Parathyroid adenoma (tissue), 2 donors: ENCODE results near the gene DACT3.

Source experiments
- H2AFZ ChIP-seq: fragments of 300-600 bp; sonication (generic); one replicate; pipeline ENCODE4 v1.7.0; 2017; ENCODE audit warnings: antibody characterized with exemption, mild to moderate bottlenecking
- H3K27ac ChIP-seq: fragments of 300-600 bp; sonication (generic); one replicate; pipeline ENCODE4 v1.7.0; 2017
- H3K27me3 ChIP-seq: fragments of 300-600 bp; sonication (generic); one replicate; pipeline ENCODE4 v1.7.0; 2017; ENCODE audit warnings: low read length; ENCODE audit not compliant: control insufficient read depth, insufficient read depth
- H3K36me3 ChIP-seq: fragments of 300-600 bp; sonication (generic); one replicate; pipeline ENCODE4 v1.7.0; 2017; ENCODE audit warnings: low read length; ENCODE audit not compliant: control insufficient read depth, insufficient read depth
- H3K4me1 ChIP-seq: fragments of 300-600 bp; sonication (generic); one replicate; pipeline ENCODE4 v1.7.0; 2017; ENCODE audit warnings: control low read depth
- H3K4me2 ChIP-seq: fragments of 300-600 bp; sonication (generic); one replicate; pipeline ENCODE4 v1.7.0; 2017; ENCODE audit warnings: low read length
- H3K4me3 ChIP-seq: fragments of 300-600 bp; sonication (generic); one replicate; pipeline ENCODE4 v1.7.0; 2017; ENCODE audit warnings: low read depth, low read length
- H3K79me2 ChIP-seq: fragments of 300-600 bp; sonication (generic); one replicate; pipeline ENCODE4 v1.7.0; 2017; ENCODE audit warnings: control low read depth
- H3K9ac ChIP-seq: fragments of 300-600 bp; sonication (generic); one replicate; pipeline ENCODE4 v1.7.0; 2017; ENCODE audit warnings: mild to moderate bottlenecking
- H3K9me3 ChIP-seq: fragments of 300-600 bp; sonication (generic); one replicate; pipeline ENCODE4 v1.7.0; 2017; ENCODE audit warnings: low read length; ENCODE audit not compliant: control insufficient read depth
- CTCF ChIP-seq: fragments of 300-600 bp; sonication (generic); IDR thresholded peaks from one replicate; pipeline ENCODE4 v1.7.0; 2017; ENCODE audit warnings: antibody characterized with exemption, mild to moderate bottlenecking
- donor health status: primary hyperparathyroidism.

Gene DACT3

GRCh38 chr19:46687438-46688145 is 26.6 kb upstream of the DACT3 start:
- Histone ChIP-seq H3K27ac (no peak overlapping the region), H3K4me3 (no peak overlapping the region), H3K27me3 (no peaks in the 10 kb centered on the region), H3K9ac (no peak overlapping the region), H3K79me2 (no peaks in the 10 kb centered on the region), H3K9me3 (no peaks in the 10 kb centered on the region), H3K4me1 (no peaks in the 10 kb centered on the region), H2AFZ (no peak overlapping the region), H3K36me3 (no peaks in the 10 kb centered on the region), H3K4me2 (no peak overlapping the region)
- no peak for TF ChIP-seq CTCF

- no peak for TF ChIP-seq CTCF
- no peaks in the 10 kb centered on the region for H3K79me2 ChIP-seq
- H3K27me3 ChIP-seq = no peaks in the 10 kb centered on the region
- H3K4me3 ChIP-seq = no peak overlapping the region
- H3K36me3 ChIP-seq = no peaks in the 10 kb centered on the region
- H3K27ac ChIP-seq = no peak overlapping the region
- no peaks in the 10 kb centered on the region for H3K9me3 ChIP-seq
- H3K4me2 ChIP-seq = no peak overlapping the region
- H3K4me1 ChIP-seq = no peaks in the 10 kb centered on the region
- no peak overlapping the region for H2AFZ ChIP-seq
- no peak overlapping the region for H3K9ac ChIP-seq
Observed at GRCh38 chr19:46685189-46685588, 24.2 kb upstream of the DACT3 start.

GRCh38 chr19:46678110-46678732 is 17.2 kb upstream of the DACT3 start:
- no peak for TF ChIP-seq CTCF
- no peaks in the 10 kb centered on the region for H3K4me1 ChIP-seq
- H3K27ac ChIP-seq = no peak overlapping the region
- H3K9me3 ChIP-seq = no peaks in the 10 kb centered on the region
- no peak overlapping the region for H3K4me2 ChIP-seq
- no peaks in the 10 kb centered on the region for H3K36me3 ChIP-seq
- H3K27me3 ChIP-seq = no peaks in the 10 kb centered on the region
- no peaks in the 10 kb centered on the region for H3K79me2 ChIP-seq
- no peak overlapping the region for H3K4me3 ChIP-seq
- no peak overlapping the region for H2AFZ ChIP-seq
- H3K9ac ChIP-seq = no peak overlapping the region

GRCh38 chr19:46674416-46675178 is 13.6 kb upstream of the DACT3 start:
- TF ChIP-seq CTCF = no peak
- H3K27ac ChIP-seq = no peak overlapping the region
- H3K79me2 ChIP-seq = no peaks in the 10 kb centered on the region
- H3K4me2 ChIP-seq = no peak overlapping the region
- no peaks in the 10 kb centered on the region for H3K36me3 ChIP-seq
- H3K4me3 ChIP-seq = no peak overlapping the region
- H2AFZ ChIP-seq = no peak overlapping the region
- no peaks in the 10 kb centered on the region for H3K27me3 ChIP-seq
- no peaks in the 10 kb centered on the region for H3K9me3 ChIP-seq
- H3K4me1 ChIP-seq = no peaks in the 10 kb centered on the region
- H3K9ac ChIP-seq = no peak overlapping the region
